Heart left ventricle (tissue), 16 donors: ENCODE data around the gene ETS2. TPM values are rescaled to one million over a fixed set of nuclear protein-coding genes. Genes with fewer than 3 reads are reported as not detected.
A peak's percentile ranks its signal among the peaks of the same experiment; 100 is the strongest.

Experiments
- ATAC-seq, 4 donors: fragments of 200-7000 bp; cut with Tn5 transposase; one replicate each; pipeline ENCODE4 v1.9.1; 2020 to 2022; ENCODE audit warnings: moderate library complexity in 4 of 4, mild to moderate bottlenecking in 3 of 4, moderate number of reproducible peaks in 1 of 4
- DNase-seq, 5 donors: peaks; one replicate each; pipeline ENCODE4 v3.0.0-alpha.2; 2020
- H3K27ac ChIP-seq, 12 donors: fragments of 200-600 bp; sonication (generic) in 4 of 12; one replicate each; pipeline versions ENCODE4 v1.5.0 to v1.8.0; 2016 to 2022; ENCODE audit warnings: mild to moderate bottlenecking in 2 of 12
- H3K27me3 ChIP-seq, 9 donors: fragments of 200-600 bp; sonication (generic) in 2 of 9; one replicate each; pipeline versions ENCODE4 v1.5.1 to v1.8.0; 2016 to 2022; ENCODE audit warnings: mild to moderate bottlenecking in 3 of 9
- H3K36me3 ChIP-seq, 9 donors: fragments of 200-600 bp; sonication (generic) in 2 of 9; one replicate each; pipeline versions ENCODE4 v1.5.0 to v1.8.0; 2018 to 2022; ENCODE audit warnings: mild to moderate bottlenecking in 2 of 9
- H3K4me1 ChIP-seq, 12 donors: fragments of 200-600 bp; sonication (generic) in 4 of 12; one replicate each; pipeline versions ENCODE4 v1.5.0 to v1.8.0; 2016 to 2022; ENCODE audit warnings: mild to moderate bottlenecking in 3 of 12
- H3K4me3 ChIP-seq, 12 donors: fragments of 200-600 bp; sonication (generic) in 4 of 12; one replicate each; pipeline versions ENCODE4 v1.5.0 to v1.8.0; 2017 to 2022; ENCODE audit warnings: mild to moderate bottlenecking in 9 of 12, moderate library complexity in 4 of 12
- H3K9me3 ChIP-seq, 12 donors: fragments of 200-600 bp; sonication (generic) in 4 of 12; one replicate each; pipeline versions ENCODE4 v1.5.0 to v1.8.0; 2016 to 2022; ENCODE audit warnings: mild to moderate bottlenecking in 1 of 12
- POLR2A ChIP-seq, 2 donors: fragments of 450-650 bp; IDR thresholded peaks; one replicate each; pipeline ENCODE4 v1.6.1; 2017; ENCODE audit warnings: antibody characterized with exemption in 2 of 2, mild to moderate bottlenecking in 2 of 2, moderate library complexity in 2 of 2
- WGBS, 4 donors: extraction: QIAGEN DNeasy Blood & Tissue Kit in 2 of 4; methylation state at CpG; one replicate each; pipeline versions ENCODE4 v1.1.5 to v1.1.7; 2013 to 2018; 5-methylcytosine and 5-hydroxymethylcytosine counted together
- intact Hi-C, 10 donors: fragments of 100-400 bp; cut with DNase I; formaldehyde crosslinking; loops; one replicate each; pipeline versions ENCODE4 v1.11.1 to v1.14.2; 2022
- polyA plus RNA-seq, 2 donors: library from polyadenylated mRNA; stranded (reverse); fragments of 200-250 nt; gene quantifications; one replicate each; pipeline ENCODE4 v1.2.3, GENCODE V29; 2013
- total RNA-seq, 9 donors: library from RNA; depleted of rRNA in 2 of 9; stranded (reverse); fragments of >200 nt in 2 of 9; fragmentation: NEBNext Ultra II Directional in 3 of 9; extraction: Animal tissue kit (Norgen Biotek cat#: 25700) in 3 of 9; gene quantifications; one replicate each; pipeline versions ENCODE4 v1.1.0 to v1.2.4, GENCODE V29; 2016 to 2023
- TF ChIP-seq, protein P1 (sequence below), 12 donors: fragments of 200-600 bp; sonication (generic) in 4 of 12; IDR thresholded peaks; one replicate each; pipeline versions ENCODE4 v1.5.0 to v1.8.0; 2018 to 2022; ENCODE audit warnings: antibody characterized with exemption in 12 of 12, mild to moderate bottlenecking in 5 of 12
- donor health status: ischemic (EF 13 %, LVEDD 7.1; RV severe dilation, severe dysfunction).
- donor health status: healthy with polysubstance abuse.
- donor health status: DM: no; HTN: yes; CAD: no.
- donor health status: DM: no; HTN: no; CAD: no.
- donor health status: ischemic (EF 25% LVEDD 6.9; RV normal size, moderate dysfunction).
- donor health status: ischemic (EF 25% LVEDD 5.7; RV mildly dilated, moderate dysfunction).
- donor health status: healthy.
- donor health status: DM: yes; HTN: yes; CAD: no.
- donor health status: ischemic (EF 35%, LVEDD 5.7; RV mildly dilated, moderate dysfunction).
- donor health status: nonischemic (EF 11% LVEDD 7.7; RV severe dilation, severe dysfunction).
- donor health status: DM: yes; HTN: yes; CAD: no.
- donor health status: PGD.
- donor health status: ischemic (EF 29% LVEDD 5.4; RV normal size, mild dysfunction).
- donor health status: nonischemic (EF 23%, LVEDD 6.1; RV moderate dilation, normal function).

The ETS2 gene
- total and polyA plus RNA-seq, 11 donors, result 19.0 to 92.7 (median 41.0) TPM

GRCh38 chr21:38794978-38795377 is 10.8 kb upstream of the ETS2 start:
- intact Hi-C loops, result loop anchor here in 4 of 10 donors (5.0 kb wide), 3 partner anchors 38 to 63 kb away; no protein-coding TSS in a partner anchor
- ATAC-seq, result no peak
- H3K4me1 ChIP-seq, result peaks cover 0 to 19% (median 0%) of the 10 kb centered on the region in 12 donors
- WGBS, 4 donors, result 79 to 86% (median 82%) methylated on average over 6 of the region's 6 CpGs
- TF ChIP-seq POLR2A (IDR thresholded peaks at IDR 0.05), result no peak
- TF ChIP-seq, protein P1, sequence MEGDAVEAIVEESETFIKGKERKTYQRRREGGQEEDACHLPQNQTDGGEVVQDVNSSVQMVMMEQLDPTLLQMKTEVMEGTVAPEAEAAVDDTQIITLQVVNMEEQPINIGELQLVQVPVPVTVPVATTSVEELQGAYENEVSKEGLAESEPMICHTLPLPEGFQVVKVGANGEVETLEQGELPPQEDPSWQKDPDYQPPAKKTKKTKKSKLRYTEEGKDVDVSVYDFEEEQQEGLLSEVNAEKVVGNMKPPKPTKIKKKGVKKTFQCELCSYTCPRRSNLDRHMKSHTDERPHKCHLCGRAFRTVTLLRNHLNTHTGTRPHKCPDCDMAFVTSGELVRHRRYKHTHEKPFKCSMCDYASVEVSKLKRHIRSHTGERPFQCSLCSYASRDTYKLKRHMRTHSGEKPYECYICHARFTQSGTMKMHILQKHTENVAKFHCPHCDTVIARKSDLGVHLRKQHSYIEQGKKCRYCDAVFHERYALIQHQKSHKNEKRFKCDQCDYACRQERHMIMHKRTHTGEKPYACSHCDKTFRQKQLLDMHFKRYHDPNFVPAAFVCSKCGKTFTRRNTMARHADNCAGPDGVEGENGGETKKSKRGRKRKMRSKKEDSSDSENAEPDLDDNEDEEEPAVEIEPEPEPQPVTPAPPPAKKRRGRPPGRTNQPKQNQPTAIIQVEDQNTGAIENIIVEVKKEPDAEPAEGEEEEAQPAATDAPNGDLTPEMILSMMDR (IDR thresholded peaks at IDR 0.05), result no peak
- peaks cover 0 to 16% (median 0%) of the 10 kb centered on the region in 12 donors for H3K9me3 ChIP-seq
- no peaks in the 10 kb centered on the region for H3K36me3 ChIP-seq
- no peak overlapping the region for H3K4me3 ChIP-seq
- H3K27me3 ChIP-seq, result no peaks in the 10 kb centered on the region
- DNase-seq, result no peak
- no peak overlapping the region for H3K27ac ChIP-seq

DNA sequence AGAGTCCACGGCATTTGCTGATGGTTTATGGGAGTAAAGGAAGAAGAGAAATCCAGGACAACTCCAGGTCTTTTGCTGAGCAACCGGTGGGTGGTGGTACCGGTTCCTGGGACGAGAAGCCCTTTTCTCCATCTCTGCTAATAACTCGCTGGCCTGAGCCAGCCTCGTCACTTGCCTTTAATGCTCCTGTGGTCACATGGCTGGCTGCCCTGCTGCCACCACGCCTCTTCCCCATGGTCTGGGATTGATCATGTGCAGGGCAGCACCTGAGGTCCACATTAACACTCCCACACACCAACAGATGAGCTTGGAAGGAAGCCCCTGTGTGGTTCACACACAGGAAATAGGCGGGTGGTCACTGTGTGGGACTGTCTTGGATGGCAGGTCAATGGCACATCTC is 10.3 kb upstream of the ETS2 start:
- H3K9me3 ChIP-seq, result peaks cover 0 to 16% (median 0%) of the 10 kb centered on the region in 12 donors
- H3K4me3 ChIP-seq, result no peak overlapping the region
- no peaks in the 10 kb centered on the region for H3K27me3 ChIP-seq
- DNase-seq, result no peak
- 89 to 95% (median 94%) methylated on average over 8 of the region's 8 CpGs for WGBS, 4 donors
- peak in 1 of 4 donors; percentile 20 for ATAC-seq
- H3K27ac ChIP-seq, result no peak overlapping the region
- H3K4me1 ChIP-seq, result peaks cover 0 to 18% (median 0%) of the 10 kb centered on the region in 12 donors
- intact Hi-C loops, result loop anchor here in 4 of 10 donors (5.0 kb wide), 3 partner anchors 38 to 63 kb away; no protein-coding TSS in a partner anchor
- no peaks in the 10 kb centered on the region for H3K36me3 ChIP-seq
- no peak for TF ChIP-seq POLR2A (IDR thresholded peaks at IDR 0.05)
- TF ChIP-seq, protein P1 (IDR thresholded peaks at IDR 0.05), result no peak

DNA sequence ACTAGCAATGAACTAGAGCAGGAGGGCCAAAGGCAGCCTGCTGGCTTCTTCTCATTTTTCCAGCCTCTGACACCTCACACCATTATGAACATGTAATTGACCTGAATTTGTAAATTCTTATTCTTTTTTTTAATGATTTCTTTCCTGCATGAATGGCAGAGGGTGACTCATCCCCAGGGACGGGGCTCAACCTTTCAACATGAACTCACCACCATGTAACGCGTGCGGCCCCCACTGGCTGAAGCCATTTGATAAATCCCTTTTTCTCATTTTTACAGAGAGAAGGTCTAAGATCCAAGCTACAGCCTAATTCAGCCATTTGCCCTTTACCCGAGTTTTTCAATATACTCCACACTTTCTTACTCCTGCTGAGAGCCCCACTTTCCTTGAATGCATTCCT is 9.3 kb upstream of the ETS2 start:
- Histone ChIP-seq H3K9me3 (peaks cover 0 to 9% (median 0%) of the 10 kb centered on the region in 12 donors), H3K27me3 (no peaks in the 10 kb centered on the region), H3K36me3 (no peaks in the 10 kb centered on the region), H3K27ac (no peak overlapping the region), H3K4me3 (no peak overlapping the region), H3K4me1 (peaks cover 0 to 11% (median 0%) of the 10 kb centered on the region in 12 donors)
- TF ChIP-seq, protein P1 (IDR thresholded peaks at IDR 0.05), result no peak
- no peak for TF ChIP-seq POLR2A (IDR thresholded peaks at IDR 0.05)
- intact Hi-C loops, result loop anchor here in 4 of 10 donors (5.0 kb wide), 3 partner anchors 39 to 64 kb away; no protein-coding TSS in a partner anchor
- DNase-seq, result no peak
- no peak for ATAC-seq
- WGBS, 4 donors, result 93 to 97% (median 95%) methylated on average over 5 of the region's 5 CpGs

DNA sequence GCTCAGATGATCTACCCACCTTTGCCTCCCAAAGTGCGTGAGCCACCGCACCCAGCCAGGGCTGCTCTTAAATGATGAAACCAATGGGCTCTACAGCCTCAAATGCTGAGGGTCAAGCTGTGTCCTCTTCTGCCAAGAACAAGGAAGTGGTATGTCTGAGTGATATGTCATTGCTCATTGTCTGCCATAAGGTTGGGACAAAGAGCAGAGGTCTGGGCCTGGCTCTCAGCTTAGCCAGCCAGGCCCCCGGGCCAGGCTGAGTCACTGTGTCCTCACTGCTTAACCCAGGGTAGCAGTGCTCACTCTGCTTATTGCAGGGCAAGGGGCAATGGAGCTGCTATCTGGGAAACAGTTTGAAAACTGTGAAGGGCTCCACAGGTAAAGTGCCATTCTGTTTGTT is 8.3 kb upstream of the ETS2 start:
- Histone ChIP-seq H3K27ac (no peak overlapping the region), H3K9me3 (no peaks in the 10 kb centered on the region), H3K4me3 (no peak overlapping the region), H3K36me3 (no peaks in the 10 kb centered on the region), H3K4me1 (peaks cover 0 to 5% (median 0%) of the 10 kb centered on the region in 12 donors), H3K27me3 (no peaks in the 10 kb centered on the region)
- intact Hi-C loops, result loop anchor here in 4 of 10 donors (5.0 kb wide), 3 partner anchors 40 to 65 kb away; no protein-coding TSS in a partner anchor
- no peak for DNase-seq
- TF ChIP-seq POLR2A (IDR thresholded peaks at IDR 0.05), result no peak
- peak in 2 of 4 donors; percentile 65 to 73 for ATAC-seq
- 20 to 85% (median 77%) methylated on average over 1 to 3 of the region's 3 CpGs for WGBS, 4 donors
